GM18907 (cell line): ENCODE results near the gene KCNS3.

Experiments used
- ATAC-seq: cut with Tn5 transposase; IDR thresholded peaks from one replicate; pipeline ENCODE4 v1.9.1; 2021; ENCODE audit warnings: mild to moderate bottlenecking, moderate library complexity; ENCODE audit not compliant: unreplicated experiment

The KCNS3 gene

DNA sequence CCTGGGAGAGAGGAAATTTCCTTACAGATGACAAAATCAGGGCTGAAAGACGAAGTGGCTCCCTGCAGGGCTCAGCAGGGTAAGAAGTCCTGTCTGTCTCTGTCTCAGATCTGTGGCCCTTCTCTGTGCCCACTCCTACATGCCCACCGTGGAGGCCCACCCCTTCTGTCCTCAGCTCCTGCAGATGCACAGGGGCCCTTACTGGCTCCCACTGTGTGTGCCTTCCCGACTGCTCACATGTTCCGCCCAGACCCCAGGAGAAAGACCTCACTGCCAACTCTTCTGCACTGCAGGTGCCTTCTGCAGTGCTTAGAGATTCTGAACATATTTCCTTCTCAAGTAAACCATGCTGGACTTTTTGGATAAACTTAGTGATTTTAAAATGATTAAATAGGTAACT is 1.9 kb upstream of the KCNS3 start:
- no peak for ATAC-seq

DNA sequence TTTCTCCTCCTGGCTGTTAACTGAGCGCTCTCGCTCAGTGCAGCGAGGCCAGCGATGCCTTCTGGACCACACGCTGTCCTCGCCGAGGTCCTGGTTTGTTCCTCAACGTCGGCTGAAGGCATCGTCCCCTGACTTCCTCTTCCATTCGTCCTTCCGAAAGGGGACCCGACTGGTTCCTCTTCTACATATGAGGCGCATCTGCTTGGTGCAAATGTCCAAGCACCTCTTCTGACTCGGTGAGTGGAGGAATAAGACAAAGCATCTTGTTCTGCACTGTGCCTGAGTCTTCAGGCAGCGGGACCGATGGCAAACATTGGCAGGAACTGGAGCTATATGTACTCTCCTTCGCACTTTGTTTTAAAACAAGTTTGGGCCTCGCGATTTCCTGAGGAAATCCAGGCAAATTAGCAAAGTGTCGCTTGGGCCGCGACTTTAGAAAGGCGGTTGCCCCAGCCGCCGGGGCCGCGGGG is 621 bp upstream of the KCNS3 start:
- peak; percentile 32 for ATAC-seq

DNA sequence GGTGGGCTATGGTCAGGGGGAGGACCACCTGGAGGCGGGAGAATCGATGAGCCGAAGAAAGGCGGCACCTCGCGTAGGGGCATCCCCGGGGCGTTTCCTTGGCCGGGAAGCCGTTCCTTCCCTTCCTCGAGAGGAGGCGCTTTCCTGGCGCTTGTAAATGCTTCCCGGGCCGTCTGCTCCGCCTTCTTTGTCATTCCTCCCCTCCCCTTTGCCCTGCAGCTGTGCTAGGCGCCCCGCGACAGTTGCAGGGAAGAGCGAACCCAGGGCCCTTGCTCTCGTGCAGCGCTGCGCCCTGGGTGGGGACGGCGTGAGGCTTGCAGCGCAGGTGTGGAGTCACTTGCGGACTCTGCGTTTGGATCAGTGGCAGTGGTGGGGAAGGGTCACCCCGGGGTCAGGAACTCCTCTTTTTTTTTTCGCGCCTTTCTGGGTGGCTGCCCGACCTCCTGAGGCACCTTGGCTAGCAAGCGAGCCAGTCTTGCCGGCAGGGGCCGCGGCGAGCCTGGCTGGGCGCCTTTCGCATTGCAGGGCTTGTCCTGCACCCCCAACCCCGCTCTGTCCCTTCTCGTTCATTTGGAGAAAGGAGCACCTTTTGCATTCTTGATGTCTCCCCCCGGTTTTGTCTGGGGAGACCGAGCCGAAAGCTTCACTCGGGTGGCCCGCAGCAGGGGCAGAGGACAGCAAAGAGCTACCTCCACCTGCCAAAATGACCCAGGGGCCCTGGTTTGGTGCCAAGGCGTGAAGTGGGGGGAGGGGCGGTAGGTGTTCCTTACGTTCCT is 858 bp downstream of the KCNS3 start:
- ATAC-seq: peak; percentile 31

DNA sequence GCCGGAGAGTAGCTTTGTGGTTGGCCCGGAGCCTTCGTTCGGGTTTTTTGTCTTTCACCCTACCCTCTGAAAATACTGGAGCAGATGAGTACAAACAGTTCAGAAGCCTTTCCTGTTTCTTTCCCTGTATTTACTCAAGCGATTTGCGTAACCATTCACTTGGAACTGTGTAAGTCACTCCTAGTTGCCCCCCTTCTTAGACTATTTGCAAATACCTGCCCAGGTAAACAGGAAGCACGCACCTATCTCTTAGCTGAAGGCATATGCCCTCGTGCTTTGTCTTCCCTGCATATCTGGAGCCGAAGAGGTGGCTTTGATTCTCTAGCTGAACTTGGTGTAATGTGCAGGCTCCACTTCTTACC is 1.4 kb downstream of the KCNS3 start:
- ATAC-seq: no peak

DNA sequence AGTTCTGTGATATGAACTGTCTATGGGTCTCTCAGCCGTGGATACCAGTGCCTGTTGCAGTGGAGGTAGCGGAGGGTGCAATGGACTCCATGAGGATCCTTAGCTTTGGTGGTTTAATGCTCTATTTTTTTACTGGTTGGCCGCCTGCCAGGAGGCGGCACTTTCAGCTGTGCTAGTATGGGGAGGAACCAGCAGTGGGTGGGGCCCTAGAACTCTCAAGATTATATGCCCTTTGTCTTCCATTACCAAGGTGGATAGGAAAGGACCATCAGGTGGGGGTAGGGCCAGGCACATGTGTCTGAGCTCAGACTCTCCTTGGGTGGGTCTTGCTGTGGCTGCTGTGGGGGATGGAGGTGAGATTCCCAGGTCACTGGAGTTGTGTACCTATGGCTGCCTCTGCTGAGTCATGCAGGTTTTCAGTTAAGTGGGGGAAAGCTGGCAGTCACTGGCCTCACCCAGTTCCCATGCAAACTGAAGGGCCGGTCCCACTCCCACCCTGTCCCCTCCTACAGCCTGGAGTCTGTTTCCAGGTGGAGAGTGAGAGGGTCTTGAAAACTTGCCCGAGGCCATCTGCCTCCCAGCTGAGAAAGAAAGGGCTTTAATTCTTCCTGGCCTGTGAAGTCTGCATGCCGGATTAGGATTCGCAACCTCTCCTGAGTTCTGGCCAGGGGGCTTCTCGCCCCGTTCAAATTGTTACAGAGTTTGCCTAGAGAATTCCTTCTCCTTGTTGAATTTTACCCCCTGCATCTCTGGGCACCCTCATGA is 14.5 kb downstream of the KCNS3 start:
- ATAC-seq: no peak

DNA sequence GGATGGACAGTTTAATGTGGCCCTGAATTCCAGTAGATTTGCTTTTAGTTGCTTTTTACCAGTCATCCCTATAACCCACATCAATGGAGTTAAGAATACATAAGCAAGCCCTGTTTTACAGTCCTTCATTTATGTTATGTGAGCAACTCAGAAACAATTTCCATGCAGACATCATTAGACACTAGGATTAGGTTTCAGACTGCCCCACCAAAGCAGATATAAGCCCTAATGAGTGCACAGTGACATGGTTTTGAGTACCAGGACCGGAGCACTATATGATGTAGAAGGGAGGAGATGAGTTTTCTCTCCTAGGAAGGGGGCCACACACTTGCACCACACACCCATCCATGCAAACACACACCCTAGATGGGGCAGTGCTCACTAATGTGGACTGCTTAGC is 15.5 kb downstream of the KCNS3 start:
- ATAC-seq: no peak

DNA sequence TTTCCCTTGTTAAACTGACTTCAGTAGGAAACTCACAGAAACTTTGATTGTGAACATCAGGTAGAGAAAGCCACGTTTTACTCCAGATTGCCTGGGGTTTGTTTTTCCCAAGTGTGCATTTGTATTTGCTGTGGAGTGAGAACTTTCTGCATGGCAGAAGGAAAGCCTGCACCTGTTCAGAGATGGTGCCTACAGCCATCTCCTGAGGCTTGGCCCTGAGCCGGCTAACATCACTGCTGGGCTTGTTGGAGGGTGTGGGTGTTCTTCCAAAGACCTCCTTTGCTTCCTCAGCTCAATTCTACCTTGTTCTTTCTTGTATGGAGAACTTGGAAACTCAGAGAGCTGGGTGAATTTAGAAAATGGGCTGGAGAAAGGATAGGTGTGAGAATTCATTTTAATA is 16.1 kb downstream of the KCNS3 start:
- ATAC-seq: no peak

DNA sequence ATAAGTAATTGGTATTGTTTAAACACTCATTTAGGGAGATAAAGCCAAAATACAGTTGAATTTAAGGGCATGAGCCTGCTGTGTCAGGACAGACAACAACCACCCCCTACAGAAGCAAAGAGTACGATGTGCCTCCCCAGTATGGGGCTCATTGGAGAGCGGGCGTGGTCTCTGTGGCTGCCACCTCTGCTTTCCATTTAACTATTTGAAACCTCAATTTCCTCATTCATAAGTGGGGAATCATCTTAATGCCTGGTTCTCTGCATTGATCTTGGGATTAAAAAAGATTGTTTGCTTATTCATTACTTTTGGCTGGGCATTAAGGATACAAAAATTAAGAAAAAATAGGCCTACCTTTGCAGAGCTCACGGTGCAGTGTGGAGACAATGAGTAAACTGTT is 21.4 kb downstream of the KCNS3 start:
- ATAC-seq: no peak

DNA sequence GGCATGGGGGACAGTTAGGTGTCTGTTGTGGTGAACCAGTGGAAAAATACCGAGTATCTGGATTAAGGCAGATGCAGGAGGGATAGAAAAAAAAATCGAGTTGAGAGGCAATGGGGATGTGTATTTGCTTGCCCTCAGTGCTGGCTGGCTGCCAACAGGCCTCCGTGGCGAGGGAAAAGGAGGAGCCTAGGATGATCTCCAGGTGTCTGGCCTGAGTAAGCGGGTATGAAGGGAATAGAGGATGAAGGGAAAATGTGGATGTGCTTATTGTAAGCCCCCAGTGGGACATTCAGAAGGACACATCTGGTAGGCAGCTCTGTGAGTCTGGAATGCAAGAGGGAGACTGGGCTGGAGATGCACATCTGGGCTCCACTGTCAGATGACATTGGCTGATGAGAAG is 22.8 kb downstream of the KCNS3 start:
- ATAC-seq: no peak

DNA sequence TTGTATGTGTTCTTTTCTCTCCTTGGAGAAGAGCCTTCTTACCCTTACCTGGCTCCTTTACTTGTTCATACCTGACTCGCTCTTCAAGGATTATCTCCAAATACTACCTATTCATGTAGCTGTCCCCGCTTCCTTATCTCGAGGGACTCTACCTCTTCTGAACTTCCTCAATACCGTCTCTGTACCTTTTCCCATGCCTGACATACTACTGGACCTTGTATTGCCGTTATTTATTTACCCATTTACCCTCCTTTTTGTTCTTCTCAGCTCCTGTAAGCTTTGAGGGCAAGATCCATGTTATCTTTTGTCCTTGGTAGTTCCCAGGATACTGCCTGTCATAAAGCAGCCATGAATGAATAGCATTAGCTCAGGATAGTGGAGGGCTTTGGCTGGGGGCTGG is 32.5 kb downstream of the KCNS3 start:
- no peak for ATAC-seq

DNA sequence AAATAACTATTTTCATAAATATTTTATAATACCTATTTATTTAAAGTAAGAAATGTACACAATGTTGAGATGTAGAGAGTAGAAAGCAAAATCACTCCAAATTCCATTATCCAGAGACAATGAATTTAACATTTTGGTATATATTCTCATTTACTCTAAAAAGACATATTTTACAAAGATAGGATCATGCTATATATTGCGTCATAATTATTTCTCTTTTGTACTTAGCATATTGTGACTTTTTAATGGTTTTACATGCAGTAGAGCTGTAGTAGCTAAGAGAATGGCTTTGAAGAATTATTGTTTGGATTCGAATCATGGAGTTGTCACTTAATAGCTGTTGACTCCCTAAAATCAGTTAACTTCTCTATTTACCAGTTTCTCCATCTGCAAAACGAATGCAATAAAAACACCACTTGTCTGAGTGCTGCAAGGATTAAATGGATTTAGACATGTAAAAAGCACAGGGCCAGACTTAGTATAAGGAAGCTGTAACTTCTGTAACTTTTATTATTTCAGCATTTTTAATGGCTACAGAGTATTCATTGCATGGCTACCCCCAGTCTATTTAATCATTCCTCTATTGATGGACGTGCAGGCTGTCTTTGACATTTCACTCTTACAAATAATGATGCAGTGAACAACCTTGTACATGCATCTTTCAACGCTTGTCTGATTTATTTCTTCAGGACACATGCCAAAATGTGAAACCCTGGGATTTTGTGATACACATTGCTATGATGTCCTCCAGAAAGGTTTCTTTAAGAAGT is 33.2 kb downstream of the KCNS3 start:
- ATAC-seq: peak; percentile 28

DNA sequence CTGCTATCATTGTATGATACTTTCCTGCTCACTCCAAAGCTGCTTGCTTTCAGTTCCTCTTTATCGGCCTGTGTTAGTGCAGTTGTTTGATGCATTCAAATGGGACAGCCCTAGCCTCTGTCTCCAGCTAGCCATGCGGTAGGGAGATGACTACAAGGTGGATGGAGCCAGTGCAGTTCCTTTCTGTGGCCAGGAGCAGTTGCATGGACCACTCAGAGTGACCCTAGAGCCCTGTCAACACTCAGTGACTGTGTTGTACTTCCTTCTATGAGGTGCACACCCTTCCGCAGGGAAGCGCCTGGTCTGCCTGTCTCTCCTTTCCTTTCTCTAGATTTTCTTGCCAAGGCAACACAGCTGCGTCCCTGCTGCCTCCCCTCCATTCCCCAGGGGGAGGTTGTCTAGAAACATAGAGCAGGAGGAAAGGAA is 33.8 kb downstream of the KCNS3 start:
- peak; percentile 99 for ATAC-seq

DNA sequence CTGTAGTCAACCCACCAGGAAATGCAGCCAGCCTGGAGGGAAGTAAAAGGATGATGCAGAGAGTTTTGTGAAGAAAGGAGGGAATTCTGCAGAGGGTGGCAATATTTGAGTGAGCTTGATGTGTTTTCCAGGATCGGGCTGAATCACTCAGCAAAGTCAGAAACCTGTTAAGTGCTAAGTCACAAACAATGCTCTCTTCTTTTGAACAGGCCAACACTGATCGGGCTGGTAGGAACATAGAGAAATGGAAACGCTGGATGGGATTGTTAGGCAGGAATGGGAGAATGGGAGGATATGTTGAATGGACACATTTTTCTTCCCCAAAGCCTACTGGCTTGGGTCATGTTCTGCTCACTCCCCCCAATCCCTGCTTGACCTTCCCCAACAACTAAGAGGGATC is 36.6 kb downstream of the KCNS3 start:
- no peak for ATAC-seq

DNA sequence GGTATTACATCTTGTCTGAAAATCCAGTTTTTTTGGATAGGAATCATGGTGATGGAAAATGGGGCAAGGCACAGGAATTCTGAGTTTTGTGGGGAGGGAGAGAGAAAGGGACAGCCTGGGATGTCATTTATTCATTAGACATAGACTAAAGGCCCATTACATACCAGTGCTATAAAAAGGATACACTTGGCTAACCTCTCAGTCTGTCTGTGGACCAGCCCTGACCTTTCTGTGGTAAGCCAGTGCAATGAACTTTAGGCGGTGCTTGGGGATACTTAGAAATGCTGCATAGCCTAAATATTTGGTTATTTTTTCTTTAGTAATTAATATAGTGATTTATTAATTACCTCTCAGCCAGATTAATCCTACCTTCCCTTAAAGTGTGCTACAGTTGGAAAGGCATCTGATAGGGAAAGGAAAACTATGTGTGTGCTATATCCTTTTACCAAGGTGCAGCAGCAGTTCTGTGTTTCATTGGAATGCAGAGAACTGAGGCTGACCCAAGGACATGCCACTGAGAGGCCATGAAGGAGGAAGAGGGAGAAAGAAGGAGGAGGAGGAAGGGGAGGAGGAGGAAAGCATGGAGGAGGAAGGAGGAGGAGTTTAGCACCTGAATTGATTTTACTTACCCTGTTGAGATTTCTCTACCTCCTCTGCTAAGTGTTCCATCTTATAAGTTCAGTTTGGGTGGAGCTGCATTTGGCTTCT is 37.5 kb downstream of the KCNS3 start:
- no peak for ATAC-seq

DNA sequence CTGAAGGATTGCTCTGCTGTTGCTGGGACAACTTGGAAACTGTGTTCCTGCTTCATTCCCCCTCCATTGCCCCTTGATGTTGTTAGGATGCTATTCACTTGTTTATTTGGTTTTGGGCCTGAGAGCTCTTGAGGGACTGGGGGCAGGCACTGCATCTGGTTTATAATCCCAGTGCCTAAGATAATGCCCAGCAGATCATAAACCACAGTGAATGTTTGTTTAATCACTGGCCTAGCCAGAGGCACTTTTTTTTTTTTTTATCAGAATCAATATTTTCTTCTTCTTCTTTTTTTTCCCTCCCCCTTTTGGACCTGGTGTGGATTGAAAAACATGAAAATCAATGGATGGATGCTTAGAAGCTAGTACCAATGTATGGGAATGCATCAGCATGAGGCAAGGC is 38.1 kb downstream of the KCNS3 start:
- ATAC-seq: no peak

DNA sequence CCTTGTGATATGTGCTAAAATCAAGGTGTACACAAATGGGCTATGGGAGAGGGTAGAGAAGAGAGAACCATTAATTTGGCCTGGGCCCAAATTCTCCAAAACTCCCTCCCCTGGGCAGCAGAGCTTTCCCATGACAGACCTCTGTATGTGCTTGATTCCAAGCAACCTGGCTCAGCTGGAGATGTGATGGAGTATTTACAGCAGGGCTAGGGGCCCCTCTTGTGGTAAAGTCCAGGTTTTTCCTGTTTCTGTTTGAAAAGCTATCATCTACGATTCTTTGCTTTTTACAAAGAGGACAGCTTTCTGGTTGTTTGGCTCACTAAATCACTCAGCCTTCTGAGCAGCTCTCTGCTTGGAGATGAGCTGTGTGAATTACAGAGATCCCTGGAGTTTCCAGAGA is 40.3 kb downstream of the KCNS3 start:
- no peak for ATAC-seq

DNA sequence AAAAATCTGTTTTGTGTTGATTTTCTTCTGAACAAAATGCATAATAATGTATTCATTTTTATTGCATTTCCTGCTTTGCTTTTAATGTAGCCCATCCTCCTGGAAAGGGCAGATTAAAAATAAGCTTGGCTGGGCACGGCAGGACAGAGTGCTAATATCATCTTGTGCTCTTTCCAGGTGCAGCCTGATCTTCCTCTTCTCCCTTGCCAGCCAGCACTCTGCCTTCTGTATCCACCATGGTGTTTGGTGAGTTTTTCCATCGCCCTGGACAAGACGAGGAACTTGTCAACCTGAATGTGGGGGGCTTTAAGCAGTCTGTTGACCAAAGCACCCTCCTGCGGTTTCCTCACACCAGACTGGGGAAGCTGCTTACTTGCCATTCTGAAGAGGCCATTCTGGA is 52.3 kb downstream of the KCNS3 start:
- ATAC-seq: no peak

DNA sequence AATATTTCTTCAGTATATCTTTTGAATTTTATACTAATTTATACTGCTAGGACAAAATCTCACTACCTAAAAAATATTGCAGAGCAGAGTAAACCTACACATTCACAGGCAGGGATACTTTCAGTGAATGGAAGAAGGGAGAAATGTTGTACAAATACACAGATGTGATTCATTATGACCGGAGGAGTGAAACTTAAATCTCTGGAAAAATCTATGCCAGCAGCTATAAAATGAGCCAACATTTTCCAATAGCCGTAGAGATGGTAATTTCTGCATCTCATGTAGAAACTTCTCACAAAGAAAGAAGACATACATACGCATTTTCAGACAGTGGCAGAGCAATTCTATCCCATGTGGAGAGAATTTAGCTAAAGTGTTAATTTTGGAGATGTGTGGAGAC is 54.8 kb downstream of the KCNS3 start:
- ATAC-seq: no peak

DNA sequence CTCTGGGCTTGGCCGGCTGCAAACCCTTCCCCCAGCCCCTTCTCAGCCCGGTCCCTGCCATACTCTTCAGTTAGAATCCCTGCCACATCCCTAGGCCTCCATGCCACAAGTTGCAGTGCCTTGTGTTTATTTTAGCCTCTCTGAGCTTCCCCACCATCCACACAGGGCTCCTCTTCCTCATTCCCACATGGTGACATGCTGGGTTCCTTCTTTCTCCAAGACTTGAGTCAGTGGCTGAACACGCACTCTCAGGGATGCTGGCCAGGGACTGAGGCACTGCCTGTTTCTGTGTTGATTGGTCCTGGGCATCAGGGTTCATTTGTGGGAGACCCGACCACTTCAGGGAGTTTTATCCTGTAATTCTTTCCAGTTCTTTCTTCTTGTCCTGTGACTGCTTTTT is 56.3 kb downstream of the KCNS3 start:
- no peak for ATAC-seq

DNA sequence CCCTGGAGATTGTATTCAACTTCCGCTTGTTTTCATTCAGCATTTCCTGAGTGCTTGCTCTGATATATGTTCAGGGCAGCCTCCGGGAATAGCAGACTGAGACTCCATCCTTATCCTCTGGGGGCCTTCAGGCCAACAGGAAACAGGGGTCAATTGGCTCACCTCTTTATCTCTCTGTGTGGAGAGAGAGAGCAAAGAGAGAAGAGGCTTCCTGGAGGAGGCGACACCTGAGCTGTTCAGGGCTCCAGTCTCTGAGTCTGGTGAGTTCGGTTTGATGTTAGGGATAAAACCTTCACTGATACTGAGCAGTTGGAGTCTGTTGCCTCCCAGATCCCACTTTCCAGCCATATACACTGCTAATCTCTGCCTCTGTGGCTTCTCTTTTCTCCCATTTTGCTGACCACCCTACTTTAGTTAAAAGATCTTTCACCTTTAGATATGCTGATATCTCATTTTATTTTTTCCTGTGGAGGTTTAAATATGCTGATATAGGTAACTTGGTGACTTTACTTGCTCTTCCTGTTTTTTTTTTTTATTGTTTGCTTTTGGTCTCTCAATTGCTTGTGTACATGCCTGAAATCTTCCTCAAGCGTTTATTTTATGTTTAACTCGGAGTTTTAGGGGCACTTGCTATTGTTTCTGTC is 56.9 kb downstream of the KCNS3 start:
- ATAC-seq: no peak

DNA sequence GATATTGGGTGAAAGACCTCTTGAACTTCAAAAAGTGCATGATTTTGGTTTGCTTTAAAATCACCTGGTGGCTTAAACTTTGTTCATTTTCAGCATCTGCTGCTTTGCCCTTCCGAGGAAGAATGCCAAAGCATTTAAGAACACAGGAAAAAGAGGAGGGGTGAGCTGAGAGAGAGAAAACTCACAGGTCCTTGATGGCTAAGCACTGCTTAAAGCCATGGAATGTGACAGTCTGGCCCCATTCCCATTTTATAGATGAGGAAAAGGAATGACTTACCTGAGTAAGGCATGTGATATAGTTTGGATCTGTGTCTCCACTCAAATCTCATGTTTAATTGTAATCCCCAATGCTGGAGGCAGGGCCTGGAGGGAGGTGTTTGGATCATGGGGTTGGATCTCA is 58.1 kb downstream of the KCNS3 start:
- no peak for ATAC-seq
